Ectodermal cell (in vitro differentiated cells): ENCODE measurements around the gene ZNF513.

Experiments used
- H3K27ac ChIP-seq: 2 replicates; pipeline ENCODE4 v1.7.0; 2013; ENCODE audit warnings: mild to moderate bottlenecking, low read depth, low read length; ENCODE audit not compliant: insufficient read depth, poor library complexity, severe bottlenecking
- H3K27me3 ChIP-seq: 2 replicates; pipeline ENCODE4 v1.7.0; 2013; ENCODE audit warnings: mild to moderate bottlenecking, low read length; ENCODE audit not compliant: insufficient read depth, control insufficient read depth, poor library complexity, severe bottlenecking
- H3K36me3 ChIP-seq: one replicate; pipeline ENCODE4 v1.7.0; 2013; ENCODE audit warnings: low read length; ENCODE audit not compliant: control insufficient read depth, insufficient read depth
- H3K4me1 ChIP-seq: one replicate; pipeline ENCODE4 v1.7.0; 2013; ENCODE audit warnings: low read length; ENCODE audit not compliant: control insufficient read depth, insufficient read depth
- H3K4me3 ChIP-seq: 2 replicates; pipeline ENCODE4 v1.7.0; 2013; ENCODE audit warnings: low read depth, low read length, control low read depth; ENCODE audit not compliant: insufficient read depth
- H3K9me3 ChIP-seq: 2 replicates; pipeline ENCODE4 v1.7.0; 2013; ENCODE audit warnings: mild to moderate bottlenecking, low read length, moderate library complexity; ENCODE audit not compliant: control insufficient read depth
- WGBS, 2 experiments: methylation state at CpG; one replicate each; pipeline ENCODE4 v1.1.7; 2013; ENCODE audit warnings: missing lambda C conversion rate in 2 of 2; 5-methylcytosine and 5-hydroxymethylcytosine counted together

The ZNF513 gene

GRCh38 chr2:27381577-27382181, 1.1 kb upstream of the ZNF513 start:
- H3K4me3 ChIP-seq, result no peak overlapping the region
- peaks cover 59% of the 10 kb centered on the region for H3K36me3 ChIP-seq
- 95% methylated on average over 10 of the region's 10 CpGs for WGBS, 2 experiments
- no peaks in the 10 kb centered on the region for H3K27me3 ChIP-seq
- H3K9me3 ChIP-seq, result no peaks in the 10 kb centered on the region
- H3K4me1 ChIP-seq, result peaks cover 16% of the 10 kb centered on the region
- H3K27ac ChIP-seq, result peak overlapping the region; percentile 87

GRCh38 chr2:27379836-27380625, 503 bp downstream of the ZNF513 start:
- Histone ChIP-seq H3K4me1 (peaks cover 16% of the 10 kb centered on the region), H3K36me3 (peaks cover 67% of the 10 kb centered on the region), H3K27ac (peak overlapping the region; percentile 87), H3K9me3 (no peaks in the 10 kb centered on the region), H3K27me3 (no peaks in the 10 kb centered on the region), H3K4me3 (peak overlapping the region; percentile 83)
- 2 to 3% methylated on average over 35 of the region's 35 CpGs for WGBS, 2 experiments

- H3K27ac ChIP-seq, result no peak overlapping the region
- 91 to 95% methylated on average over 1 to 2 of the region's 2 CpGs for WGBS, 2 experiments
- H3K9me3 ChIP-seq, result no peaks in the 10 kb centered on the region
- H3K36me3 ChIP-seq, result peaks cover 68% of the 10 kb centered on the region
- H3K4me1 ChIP-seq, result peaks cover 16% of the 10 kb centered on the region
- no peaks in the 10 kb centered on the region for H3K27me3 ChIP-seq
- H3K4me3 ChIP-seq, result peak overlapping the region; percentile 83
Measured at GRCh38 chr2:27379383-27379835, 1.1 kb downstream of the ZNF513 start.

- H3K4me1 ChIP-seq, result peaks cover 16% of the 10 kb centered on the region
- no peaks in the 10 kb centered on the region for H3K9me3 ChIP-seq
- peaks cover 66% of the 10 kb centered on the region for H3K36me3 ChIP-seq
- H3K27me3 ChIP-seq, result no peaks in the 10 kb centered on the region
- no peak overlapping the region for H3K27ac ChIP-seq
- 91% methylated on average over 9 of the region's 9 CpGs for WGBS, 2 experiments
- H3K4me3 ChIP-seq, result peak overlapping the region; percentile 83
Measured at GRCh38 chr2:27378809-27379290, 1.7 kb downstream of the ZNF513 start.

- peaks cover 16% of the 10 kb centered on the region for H3K4me1 ChIP-seq
- WGBS, 2 experiments, result 93% methylated on average over 29 of the region's 29 CpGs
- H3K4me3 ChIP-seq, result peak overlapping the region; percentile 14
- no peaks in the 10 kb centered on the region for H3K27me3 ChIP-seq
- H3K27ac ChIP-seq, result no peak overlapping the region
- no peaks in the 10 kb centered on the region for H3K9me3 ChIP-seq
- peaks cover 65% of the 10 kb centered on the region for H3K36me3 ChIP-seq
Measured at GRCh38 chr2:27378096-27378808, 2.3 kb downstream of the ZNF513 start.

GRCh38 chr2:27377618-27378095, 2.9 kb downstream of the ZNF513 start:
- H3K4me3 ChIP-seq, result no peak overlapping the region
- H3K36me3 ChIP-seq, result peaks cover 68% of the 10 kb centered on the region

GRCh38 chr2:27376866-27377617, 3.5 kb downstream of the ZNF513 start:
- H3K27ac ChIP-seq, result no peak overlapping the region
- H3K9me3 ChIP-seq, result no peaks in the 10 kb centered on the region
- H3K27me3 ChIP-seq, result no peaks in the 10 kb centered on the region
- H3K4me3 ChIP-seq, result no peak overlapping the region
- H3K36me3 ChIP-seq, result peaks cover 63% of the 10 kb centered on the region
- 83 to 85% methylated on average over 10 of the region's 10 CpGs for WGBS, 2 experiments
- H3K4me1 ChIP-seq, result peaks cover 16% of the 10 kb centered on the region

More at GRCh38 chr2:27377618-27378095, 2.9 kb downstream of the ZNF513 start:
- Histone ChIP-seq H3K27ac (no peak overlapping the region), H3K4me1 (peaks cover 16% of the 10 kb centered on the region), H3K9me3 (no peaks in the 10 kb centered on the region), H3K27me3 (no peaks in the 10 kb centered on the region)
- WGBS, 2 experiments, result 95 to 97% methylated on average over 18 of the region's 18 CpGs

GRCh38 chr2:27376151-27376865, 4.2 kb downstream of the ZNF513 start:
- no peaks in the 10 kb centered on the region for H3K9me3 ChIP-seq
- no peak overlapping the region for H3K4me3 ChIP-seq
- no peaks in the 10 kb centered on the region for H3K27me3 ChIP-seq
- peaks cover 18% of the 10 kb centered on the region for H3K4me1 ChIP-seq
- 96% methylated on average over 16 of the region's 16 CpGs for WGBS, 2 experiments
- H3K36me3 ChIP-seq, result peaks cover 56% of the 10 kb centered on the region
- H3K27ac ChIP-seq, result no peak overlapping the region

GRCh38 chr2:27375513-27376099, 4.9 kb downstream of the ZNF513 start:
- no peak overlapping the region for H3K4me3 ChIP-seq
- H3K4me1 ChIP-seq, result peaks cover 18% of the 10 kb centered on the region
- H3K27me3 ChIP-seq, result no peaks in the 10 kb centered on the region
- H3K9me3 ChIP-seq, result no peaks in the 10 kb centered on the region
- 95 to 96% methylated on average over 20 of the region's 20 CpGs for WGBS, 2 experiments
- H3K27ac ChIP-seq, result no peak overlapping the region
- peaks cover 54% of the 10 kb centered on the region for H3K36me3 ChIP-seq
